Measurements from ENCODE around the gene S100A10.

Gene S100A10

GRCh38 chr1:152039461-152039860 is 45.8 kb upstream of the S100A10 start:
- H3K9me3 ChIP-seq (ENCODE audit: insufficient read depth, low read depth, low read length), result no peaks in the 10 kb centered on the region
- no peak overlapping the region for H3K4me2 ChIP-seq (ENCODE audit: low read depth, low read length, poor library complexity, severe bottlenecking)
- H3K36me3 ChIP-seq (ENCODE audit: insufficient read depth, low read length), result no peaks in the 10 kb centered on the region
- H2AFZ ChIP-seq (ENCODE audit: low read length), result no peak overlapping the region
- no peak for TF ChIP-seq EZH2phosphoT487 (IDR thresholded peaks at IDR 0.05; ENCODE audit: borderline replicate concordance)
- no peak for TF ChIP-seq CTCF (conservative IDR thresholded peaks at IDR 0.05; ENCODE audit: low read length)
- peaks cover 32% of the 10 kb centered on the region for H3K4me1 ChIP-seq (ENCODE audit: insufficient read depth, low read length, poor library complexity, severe bottlenecking)
- H4K20me1 ChIP-seq (ENCODE audit: insufficient read depth, low read length, poor library complexity, severe bottlenecking), result no peaks in the 10 kb centered on the region
- H3K9ac ChIP-seq (ENCODE audit: low read depth, low read length, poor library complexity, severe bottlenecking), result no peak overlapping the region
- peaks cover 11% of the 10 kb centered on the region for H3F3A ChIP-seq (ENCODE audit: low read depth)
- H3K27me3 ChIP-seq (ENCODE audit: insufficient read depth, low read length, poor library complexity, severe bottlenecking), result peaks cover 14% of the 10 kb centered on the region
- H3K9me2 ChIP-seq (replicated peaks; ENCODE audit: low read depth, low read length), result no peaks in the 10 kb centered on the region
- H3K4me3 ChIP-seq (ENCODE audit: low read length, poor library complexity, severe bottlenecking), result no peak overlapping the region
- peaks cover 20% of the 10 kb centered on the region for H3K79me2 ChIP-seq (ENCODE audit: insufficient read depth, low read length)

GRCh38 chr1:152038871-152039270 is 45.2 kb upstream of the S100A10 start:
- Histone ChIP-seq H3K9me3 (ENCODE audit: insufficient read depth, low read depth, low read length) (no peaks in the 10 kb centered on the region), H3K27me3 (ENCODE audit: insufficient read depth, low read length, poor library complexity, severe bottlenecking) (peaks cover 14% of the 10 kb centered on the region), H2AFZ (ENCODE audit: low read length) (no peak overlapping the region), H3K9me2 (replicated peaks; ENCODE audit: low read depth, low read length) (no peaks in the 10 kb centered on the region), H3K4me1 (ENCODE audit: insufficient read depth, low read length, poor library complexity, severe bottlenecking) (peaks cover 32% of the 10 kb centered on the region), H3K36me3 (ENCODE audit: insufficient read depth, low read length) (no peaks in the 10 kb centered on the region), H3K4me3 (ENCODE audit: low read length, poor library complexity, severe bottlenecking) (no peak overlapping the region), H3K4me2 (ENCODE audit: low read depth, low read length, poor library complexity, severe bottlenecking) (no peak overlapping the region), H3F3A (ENCODE audit: low read depth) (peaks cover 11% of the 10 kb centered on the region), H3K9ac (ENCODE audit: low read depth, low read length, poor library complexity, severe bottlenecking) (peak overlapping the region; percentile 39), H4K20me1 (ENCODE audit: insufficient read depth, low read length, poor library complexity, severe bottlenecking) (peaks cover 4% of the 10 kb centered on the region), H3K79me2 (ENCODE audit: insufficient read depth, low read length) (peaks cover 26% of the 10 kb centered on the region)
- TF ChIP-seq CTCF (conservative IDR thresholded peaks at IDR 0.05; ENCODE audit: low read length) (no peak), EZH2phosphoT487 (IDR thresholded peaks at IDR 0.05; ENCODE audit: borderline replicate concordance) (no peak)

- Histone ChIP-seq H3K79me2 (ENCODE audit: insufficient read depth, low read length) (peaks cover 42% of the 10 kb centered on the region), H3K27me3 (ENCODE audit: insufficient read depth, low read length, poor library complexity, severe bottlenecking) (peaks cover 14% of the 10 kb centered on the region), H4K20me1 (ENCODE audit: insufficient read depth, low read length, poor library complexity, severe bottlenecking) (peaks cover 20% of the 10 kb centered on the region), H2AFZ (ENCODE audit: low read length) (peak within 1 kb of the TSS; percentile 2; the same call in 1 of the 2 replicates), H3K9me3 (ENCODE audit: insufficient read depth, low read depth, low read length) (no peaks in the 10 kb centered on the region), H3K4me1 (ENCODE audit: insufficient read depth, low read length, poor library complexity, severe bottlenecking) (peaks cover 32% of the 10 kb centered on the region), H3K9me2 (replicated peaks; ENCODE audit: low read depth, low read length) (no peaks in the 10 kb centered on the region), H3K4me2 (ENCODE audit: low read depth, low read length, poor library complexity, severe bottlenecking) (peak within 1 kb of the TSS; percentile 99), H3K4me3 (ENCODE audit: low read length, poor library complexity, severe bottlenecking) (peak within 1 kb of the TSS; percentile 94), H3F3A (ENCODE audit: low read depth) (peaks cover 11% of the 10 kb centered on the region), H3K36me3 (ENCODE audit: insufficient read depth, low read length) (peaks cover 23% of the 10 kb centered on the region), H3K9ac (ENCODE audit: low read depth, low read length, poor library complexity, severe bottlenecking) (peak within 1 kb of the TSS; percentile 99)
- no peak for TF ChIP-seq CTCF (conservative IDR thresholded peaks at IDR 0.05; ENCODE audit: low read length)
- no peak for TF ChIP-seq EZH2phosphoT487 (IDR thresholded peaks at IDR 0.05; ENCODE audit: borderline replicate concordance)
Observed at GRCh38 chr1:152036267-152037216, 42.9 kb upstream of the S100A10 start, which contains the start of gene S100A11. S100A11 (minus strand) TSS chr1:152037004; CDS start chr1:152036915, 89 bp downstream.
